Stomach (tissue), 4 donors: Measurements from ENCODE around the gene TGFBR2.

Experiments
- POLR2A ChIP-seq, 4 donors: fragments of 450-650 bp; IDR thresholded peaks; one replicate each; pipeline ENCODE4 v1.6.1; 2016; ENCODE audit warnings: antibody characterized with exemption in 4 of 4, control low read depth in 2 of 4, mild to moderate bottlenecking in 1 of 4, moderate library complexity in 1 of 4
- POLR2AphosphoS5 ChIP-seq, 3 donors: sonication (generic); formaldehyde crosslinking; IDR thresholded peaks; one replicate each; pipeline ENCODE4 v1.6.1; 2016; ENCODE audit warnings: antibody characterized with exemption in 3 of 3
- TF ChIP-seq, protein P1 (sequence below), 7 experiments: fragments of 450-650 bp in 4 of 7; fragments of 200-600 bp in 3 of 7; sonication (generic) in 3 of 7; IDR thresholded peaks; one replicate each; pipeline ENCODE4 v1.5.1; 2016 to 2019; ENCODE audit warnings: antibody characterized with exemption in 7 of 7, control low read depth in 2 of 7, mild to moderate bottlenecking in 1 of 7

DNA sequence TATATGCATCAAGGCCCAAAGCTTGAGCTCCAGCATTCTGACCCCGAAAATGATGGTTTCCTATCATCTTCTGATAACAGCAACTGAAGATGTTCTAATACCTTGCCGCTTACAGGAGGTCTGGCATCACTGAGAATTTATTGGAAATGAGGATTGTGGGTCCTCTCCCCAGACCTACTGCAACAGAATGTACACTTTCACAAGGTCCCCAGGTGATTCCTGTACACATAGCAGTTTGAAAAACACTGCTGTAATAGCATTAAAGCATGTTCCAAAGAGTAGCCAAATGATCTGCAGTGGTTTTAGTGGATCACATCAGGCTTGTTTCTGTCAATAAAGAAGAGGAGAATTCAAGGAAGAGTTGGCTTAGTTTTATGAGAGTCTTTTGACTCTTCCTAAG lies 11.3 kb downstream of the TGFBR2 start:
- no peak for TF ChIP-seq POLR2AphosphoS5 (IDR thresholded peaks at IDR 0.05)
- TF ChIP-seq, protein P1, sequence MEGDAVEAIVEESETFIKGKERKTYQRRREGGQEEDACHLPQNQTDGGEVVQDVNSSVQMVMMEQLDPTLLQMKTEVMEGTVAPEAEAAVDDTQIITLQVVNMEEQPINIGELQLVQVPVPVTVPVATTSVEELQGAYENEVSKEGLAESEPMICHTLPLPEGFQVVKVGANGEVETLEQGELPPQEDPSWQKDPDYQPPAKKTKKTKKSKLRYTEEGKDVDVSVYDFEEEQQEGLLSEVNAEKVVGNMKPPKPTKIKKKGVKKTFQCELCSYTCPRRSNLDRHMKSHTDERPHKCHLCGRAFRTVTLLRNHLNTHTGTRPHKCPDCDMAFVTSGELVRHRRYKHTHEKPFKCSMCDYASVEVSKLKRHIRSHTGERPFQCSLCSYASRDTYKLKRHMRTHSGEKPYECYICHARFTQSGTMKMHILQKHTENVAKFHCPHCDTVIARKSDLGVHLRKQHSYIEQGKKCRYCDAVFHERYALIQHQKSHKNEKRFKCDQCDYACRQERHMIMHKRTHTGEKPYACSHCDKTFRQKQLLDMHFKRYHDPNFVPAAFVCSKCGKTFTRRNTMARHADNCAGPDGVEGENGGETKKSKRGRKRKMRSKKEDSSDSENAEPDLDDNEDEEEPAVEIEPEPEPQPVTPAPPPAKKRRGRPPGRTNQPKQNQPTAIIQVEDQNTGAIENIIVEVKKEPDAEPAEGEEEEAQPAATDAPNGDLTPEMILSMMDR (IDR thresholded peaks at IDR 0.05): no peak
- TF ChIP-seq POLR2A (IDR thresholded peaks at IDR 0.05): no peak
